Epithelial cell of alveolus of lung (primary cell): Measurements from ENCODE around the gene TRIP13. TPM values are rescaled to one million over a fixed set of nuclear protein-coding genes. Genes with fewer than 3 reads are reported as not detected.

Source experiments
- total RNA-seq: library from RNA; depleted of rRNA; stranded (reverse); fragments of >200 nt; gene quantifications from 2 replicates; pipeline ENCODE4 v1.2.1, GENCODE V29; 2015

TRIP13 gene, protein sequence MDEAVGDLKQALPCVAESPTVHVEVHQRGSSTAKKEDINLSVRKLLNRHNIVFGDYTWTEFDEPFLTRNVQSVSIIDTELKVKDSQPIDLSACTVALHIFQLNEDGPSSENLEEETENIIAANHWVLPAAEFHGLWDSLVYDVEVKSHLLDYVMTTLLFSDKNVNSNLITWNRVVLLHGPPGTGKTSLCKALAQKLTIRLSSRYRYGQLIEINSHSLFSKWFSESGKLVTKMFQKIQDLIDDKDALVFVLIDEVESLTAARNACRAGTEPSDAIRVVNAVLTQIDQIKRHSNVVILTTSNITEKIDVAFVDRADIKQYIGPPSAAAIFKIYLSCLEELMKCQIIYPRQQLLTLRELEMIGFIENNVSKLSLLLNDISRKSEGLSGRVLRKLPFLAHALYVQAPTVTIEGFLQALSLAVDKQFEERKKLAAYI
- 6.1 and 28.8 TPM in 2 replicates for total RNA-seq

DNA sequence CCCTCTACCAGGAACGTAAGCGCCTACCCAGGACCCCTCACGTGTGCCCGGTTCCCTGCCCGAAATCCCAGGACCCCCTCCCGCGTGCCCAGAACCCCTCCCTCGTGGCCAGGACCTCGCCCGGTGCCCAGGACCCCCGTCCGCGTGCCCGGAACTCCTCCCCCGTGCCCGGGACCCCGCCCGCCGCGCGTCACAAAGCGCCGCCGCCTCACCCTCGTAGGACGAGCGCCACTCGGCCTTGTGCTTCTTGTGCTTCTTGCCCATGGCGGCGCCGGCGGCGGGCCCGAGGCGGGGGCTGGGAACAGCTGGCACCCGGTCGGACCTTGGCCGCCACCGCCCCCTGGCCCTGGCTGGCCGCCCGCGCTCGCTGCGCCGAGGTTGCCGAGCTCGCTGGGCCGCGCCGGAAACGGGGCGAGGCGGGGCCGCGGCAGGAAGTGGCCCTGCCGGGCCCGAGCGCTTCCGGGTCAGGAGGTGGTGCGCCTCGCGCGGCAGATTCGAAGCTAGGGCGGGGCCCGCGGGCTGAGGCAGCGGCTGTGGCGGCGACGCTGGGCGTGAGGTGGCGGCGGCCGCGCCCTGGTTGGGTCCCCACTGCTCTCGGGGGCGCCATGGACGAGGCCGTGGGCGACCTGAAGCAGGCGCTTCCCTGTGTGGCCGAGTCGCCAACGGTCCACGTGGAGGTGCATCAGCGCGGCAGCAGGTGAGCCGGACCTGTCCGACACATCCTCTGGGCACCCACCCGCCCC is at the start of gene TRIP13, which contains the start of gene BRD9:
Gene TRIP13, plus strand, starts transcription at position 491 of the 743 bp plus-strand sequence. Its CDS starts 115 bp downstream, at position 606.
Gene BRD9, minus strand, starts transcription at position 408 of the 743 bp plus-strand sequence. Its CDS starts 144 bp downstream, at position 264.

DNA sequence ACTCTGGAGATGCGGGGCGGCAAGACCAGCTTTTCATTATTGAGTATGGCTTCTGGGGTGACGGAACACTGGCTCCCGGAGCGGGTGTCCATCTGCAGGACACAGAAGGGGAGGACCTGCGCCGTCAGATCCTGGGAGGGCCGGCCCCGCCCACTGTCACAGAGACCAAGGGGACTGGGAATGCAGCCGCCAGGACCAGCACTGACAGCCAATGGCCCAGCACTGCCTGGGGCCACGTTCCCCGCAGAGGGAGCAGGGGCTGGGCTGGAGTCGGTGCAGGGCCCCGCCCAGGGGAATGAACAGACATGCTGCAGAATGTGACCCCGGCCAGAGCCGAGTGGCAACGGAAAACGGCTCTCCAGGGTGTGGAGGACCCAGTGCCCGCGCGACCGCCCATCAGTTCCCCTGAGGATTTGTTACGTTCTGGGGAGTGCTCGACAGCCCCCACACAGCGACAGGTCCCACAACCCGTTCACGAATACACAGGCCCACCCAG is 42.1 kb upstream of the TRIP13 start, which contains the start of gene ZDHHC11:
Gene ZDHHC11, minus strand, starts transcription at position 476 of the 496 bp plus-strand sequence. Its CDS starts 384 bp downstream, at position 92.

Other genes starting within 250 kb of the TRIP13 start
- gene TPPP, start 199.5 kb upstream of the TRIP13 start, total RNA-seq, result 0.24 TPM in 1 of 2 replicates, not detected in the other
- not detected in 2 replicates for gene ZDHHC11B, start 108.2 kb upstream of the TRIP13 start, total RNA-seq
- 1.3 TPM in 1 of 2 replicates, not detected in the other for gene ZDHHC11, start 41.9 kb upstream of the TRIP13 start, total RNA-seq
- 27.3 and 30.6 TPM in 2 replicates for gene BRD9, start 83 bp upstream of the TRIP13 start, total RNA-seq
- 2.1 and 102 TPM in 2 replicates for gene NKD2, start 115.9 kb downstream of the TRIP13 start, total RNA-seq
- 8.1 and 26.0 TPM in 2 replicates for gene SLC12A7, start 219.2 kb downstream of the TRIP13 start, total RNA-seq